WTC11 (cell line): ENCODE measurements around the gene CROCC2. TPM values are rescaled to one million over a fixed set of nuclear protein-coding genes. Genes with fewer than 3 reads are reported as not detected.

Experiments used
- ATAC-seq: fragments of 200-7000 bp; cut with Tn5 transposase; 2 replicates; pipeline ENCODE4 v1.10.0; 2021; ENCODE audit warnings: mild to moderate bottlenecking, moderate library complexity
- CTCF ChIA-PET: fragments of 300-600 bp; sonication (Branson Sonifier 250); formaldehyde crosslinking; loops from one replicate; lab custom pipeline; 2021; ENCODE audit warnings: antibody characterized with exemption; lab: Charles Lee
- POLR2A ChIA-PET: fragments of 350-600 bp; sonication (Branson Sonifier 250); formaldehyde crosslinking; loops from one replicate; lab custom pipeline; 2021; ENCODE audit warnings: antibody characterized with exemption; lab: Charles Lee
- DNase-seq: peaks from one replicate; pipeline ENCODE4 v3.0.0; 2021; ENCODE audit warnings: low spot score
- H3K27ac Mint-ChIP-seq: 2 replicates; pipeline ENCODE4 v1.8.0; 2021; ENCODE audit warnings: mixed read lengths
- H3K27me3 Mint-ChIP-seq: 2 replicates; pipeline ENCODE4 v1.8.0; 2021; ENCODE audit warnings: low read depth, mild to moderate bottlenecking, moderate library complexity, mixed read lengths
- H3K36me3 Mint-ChIP-seq: 2 replicates; pipeline ENCODE4 v1.8.0; 2021; ENCODE audit warnings: mixed read lengths
- H3K4me1 Mint-ChIP-seq: 2 replicates; pipeline ENCODE4 v1.8.0; 2022; ENCODE audit warnings: mixed read lengths
- H3K4me3 Mint-ChIP-seq: 2 replicates; pipeline ENCODE4 v1.8.0; 2021; ENCODE audit warnings: mild to moderate bottlenecking, moderate library complexity, mixed read lengths
- H3K9me3 Mint-ChIP-seq: 2 replicates; pipeline ENCODE4 v1.8.0; 2021; ENCODE audit warnings: mixed read lengths
- E2F1 ChIP-seq: sonication (generic); formaldehyde crosslinking; IDR thresholded peaks from 2 replicates; pipeline ENCODE4 v1.8.0; 2022; ENCODE audit warnings: mild to moderate bottlenecking, missing genetic modification reagents
- ERG ChIP-seq: fragments of 250-450 bp; sonication (Bioruptor Pico); IDR thresholded peaks from 2 replicates; pipeline ENCODE4 v1.8.0; 2021; ENCODE audit warnings: mild to moderate bottlenecking
- HMGXB4 ChIP-seq: sonication (generic); formaldehyde crosslinking; IDR thresholded peaks from 2 replicates; pipeline ENCODE4 v1.8.1; 2023; ENCODE audit warnings: mild to moderate bottlenecking, moderate library complexity, missing genetic modification reagents
- MXD4 ChIP-seq: fragments of 250-450 bp; sonication (Bioruptor Pico); IDR thresholded peaks from 2 replicates; pipeline ENCODE4 v1.8.0; 2021; ENCODE audit warnings: mild to moderate bottlenecking, moderate library complexity, borderline replicate concordance
- NFYB ChIP-seq: sonication (generic); formaldehyde crosslinking; conservative IDR thresholded peaks from 2 replicates; pipeline ENCODE4 v1.8.0; 2022; ENCODE audit warnings: low read depth, missing genetic modification reagents
- NR3C1 ChIP-seq: sonication (generic); formaldehyde crosslinking; conservative IDR thresholded peaks from 2 replicates; pipeline ENCODE4 v1.8.1; 2023; ENCODE audit warnings: low read depth, mild to moderate bottlenecking, missing genetic modification reagents
- PREB ChIP-seq: sonication (generic); formaldehyde crosslinking; IDR thresholded peaks from 2 replicates; pipeline ENCODE4 v1.8.1; 2022; ENCODE audit warnings: mild to moderate bottlenecking, missing genetic modification reagents, moderate library complexity, borderline replicate concordance
- TEAD1 ChIP-seq: sonication (generic); formaldehyde crosslinking; IDR thresholded peaks from 2 replicates; pipeline ENCODE4 v1.8.0; 2022; ENCODE audit warnings: mild to moderate bottlenecking, missing genetic modification reagents
- TEAD4 ChIP-seq: sonication (generic); formaldehyde crosslinking; IDR thresholded peaks from 2 replicates; pipeline ENCODE4 v1.8.0; 2022; ENCODE audit warnings: mild to moderate bottlenecking, missing genetic modification reagents
- USF1 ChIP-seq: sonication (generic); formaldehyde crosslinking; IDR thresholded peaks from 2 replicates; pipeline ENCODE4 v1.8.0; 2022; ENCODE audit warnings: mild to moderate bottlenecking, missing genetic modification reagents
- ZNF121 ChIP-seq: sonication (generic); formaldehyde crosslinking; IDR thresholded peaks from 2 replicates; pipeline ENCODE4 v1.8.0; 2023; ENCODE audit warnings: missing genetic modification reagents
- ZNF512 ChIP-seq: sonication (generic); formaldehyde crosslinking; IDR thresholded peaks from 2 replicates; pipeline ENCODE4 v1.8.1; 2022; ENCODE audit warnings: missing genetic modification reagents, borderline replicate concordance
- ZNF532 ChIP-seq: fragments of 250-450 bp; sonication (Bioruptor Pico); IDR thresholded peaks from 2 replicates; pipeline ENCODE4 v1.9.0; 2021; ENCODE audit warnings: mild to moderate bottlenecking, borderline replicate concordance
- total RNA-seq: library from RNA; stranded (reverse); gene quantifications from 3 replicates; pipeline ENCODE4 v1.2.3, GENCODE V29; 2021

Gene CROCC2
- total RNA-seq, 1 experiment from 2014 or later: not detected

GRCh38 chr2:240868286-240869108, 37.6 kb upstream of the CROCC2 start, which contains the start of gene AGXT (continued):
- TF ChIP-seq NR3C1 (CRISPR knock-in tag) (no peak), USF1 (CRISPR knock-in tag) (no peak), ZNF512 (CRISPR knock-in tag) (no peak)

GRCh38 chr2:240869109-240869955, 36.8 kb upstream of the CROCC2 start:
- Mint-ChIP-seq H3K36me3 (no peaks in the 10 kb centered on the region), H3K9me3 (no peaks in the 10 kb centered on the region), H3K27me3 (no peaks in the 10 kb centered on the region), H3K4me1 (no peaks in the 10 kb centered on the region), H3K4me3 (no peak overlapping the region), H3K27ac (no peak overlapping the region)
- ATAC-seq: no peak
- TF ChIP-seq ZNF121 (CRISPR knock-in tag) (no peak), TEAD4 (CRISPR knock-in tag) (no peak), NFYB (CRISPR knock-in tag) (no peak), ERG (CRISPR knock-in tag) (no peak), HMGXB4 (CRISPR knock-in tag) (no peak), PREB (CRISPR knock-in tag) (no peak), E2F1 (CRISPR knock-in tag) (no peak), ZNF532 (CRISPR knock-in tag) (no peak), MXD4 (no peak), TEAD1 (no peak)
- POLR2A ChIA-PET: no interaction called here
- DNase-seq: no peak
- CTCF ChIA-PET: interaction anchor here (1.0 to 1.9 kb wide), 2 partner anchors 18 to 45 kb away, joined by 3 to 4 read pairs; no protein-coding TSS in a partner anchor
